ENCODE measurements around the gene ELOVL7.
"Not testable (repeated sequence)": the region's sequence is repeated elsewhere in the genome, so short reads cannot be mapped to it uniquely, and the experiment has no call there.

Gene ELOVL7

DNA sequence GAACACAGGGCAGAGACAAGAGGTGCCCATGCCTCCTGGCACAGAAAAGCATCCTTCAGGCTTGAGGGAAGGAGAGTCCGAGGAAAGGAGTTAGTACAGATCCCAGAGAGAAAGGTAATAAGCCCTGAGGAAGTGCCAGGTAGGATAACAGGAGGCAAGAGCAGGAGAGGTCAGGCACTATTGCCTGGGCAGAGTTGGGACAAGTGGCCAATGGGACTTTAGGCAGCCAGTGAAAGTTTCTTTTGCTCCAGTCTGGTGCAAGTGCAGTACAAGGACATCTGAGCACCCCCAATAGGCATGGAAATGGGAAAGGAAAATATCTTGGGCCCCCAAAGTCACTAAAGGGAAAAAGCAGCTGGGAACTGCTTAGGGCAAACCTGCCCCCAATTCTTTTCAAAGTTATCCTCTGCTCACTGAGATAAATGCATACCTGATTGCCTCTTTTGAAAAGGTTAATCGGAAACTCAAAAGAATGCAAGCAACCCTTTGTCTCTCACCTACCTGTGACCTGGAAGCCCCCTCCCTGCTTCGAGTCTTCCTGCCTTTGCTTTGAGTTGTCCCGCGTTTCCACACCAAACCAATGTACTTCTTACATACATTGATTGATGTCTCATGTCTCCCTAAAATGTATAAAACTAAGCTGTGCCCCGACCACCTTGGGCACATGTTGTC lies 46.5 kb downstream of the ELOVL7 start:
- no peak for TF ChIP-seq CTCF (IDR thresholded peaks at IDR 0.05; ENCODE audit: low read length, missing control alignments)
- DNase-seq (ENCODE audit: low read depth): no peak
- no peak overlapping the region for H3K4me3 ChIP-seq (replicated peaks; ENCODE audit: low read depth, low read length)

DNA sequence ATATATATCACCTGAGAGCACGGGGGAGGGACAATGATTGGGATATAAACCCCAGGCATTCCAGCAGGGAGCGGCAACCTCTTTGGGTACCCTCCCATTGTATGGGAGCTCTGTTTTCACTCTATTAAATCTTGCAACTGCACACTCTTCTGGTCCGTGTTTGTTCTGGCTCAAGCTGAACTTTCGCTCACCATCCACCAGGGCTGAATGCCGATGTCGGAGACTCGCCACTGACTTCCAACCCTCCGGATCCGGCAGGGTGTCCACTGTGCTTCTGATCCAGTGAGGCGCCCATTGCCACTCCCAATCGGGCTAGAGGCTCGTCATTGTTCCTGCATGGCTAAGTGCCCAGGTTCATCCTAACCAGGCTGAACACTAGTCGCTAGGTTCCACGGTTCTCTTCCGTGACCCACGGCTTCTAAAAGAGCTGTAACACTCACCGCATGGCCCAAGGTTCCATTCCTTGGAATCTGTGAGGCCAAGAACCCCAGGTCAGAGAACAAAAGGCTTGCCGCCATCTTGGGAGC lies 48.6 kb downstream of the ELOVL7 start:
- DNase-seq (ENCODE audit: low read depth); H3K4me3 ChIP-seq (replicated peaks; ENCODE audit: low read depth, low read length): not testable (repeated sequence)

GRCh38 chr5:60794691-60795090 lies 49.4 kb downstream of the ELOVL7 start:
- TF ChIP-seq CTCF (IDR thresholded peaks at IDR 0.05; ENCODE audit: low read length, missing control alignments): no peak
- no peak overlapping the region for H3K4me3 ChIP-seq (replicated peaks; ENCODE audit: low read depth, low read length)
- no peak for DNase-seq (ENCODE audit: low read depth)

DNA sequence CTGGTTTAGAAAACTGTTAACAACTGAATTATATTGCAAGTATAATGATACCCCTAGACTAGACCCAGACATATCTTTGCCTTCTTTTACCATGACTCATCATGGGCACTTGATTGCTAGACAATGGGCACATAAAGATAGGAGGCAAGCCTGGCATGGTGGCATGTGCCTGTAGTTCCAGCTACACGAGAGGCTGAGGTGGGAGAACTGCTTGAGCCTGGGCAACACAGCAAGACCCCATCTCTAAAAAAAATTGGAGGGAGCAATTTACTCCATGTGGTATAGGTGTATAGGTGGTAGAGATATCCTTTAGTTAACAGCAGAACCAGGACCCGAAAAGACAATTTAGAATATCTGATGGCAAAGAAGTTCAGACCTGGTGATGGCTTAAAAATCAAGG lies 51.6 kb downstream of the ELOVL7 start:
- TF ChIP-seq CTCF (IDR thresholded peaks at IDR 0.05; ENCODE audit: low read length, missing control alignments): no peak
- DNase-seq (ENCODE audit: low read depth): no peak
- H3K4me3 ChIP-seq (replicated peaks; ENCODE audit: low read depth, low read length): no peak overlapping the region

GRCh38 chr5:60789551-60789950 lies 54.5 kb downstream of the ELOVL7 start:
- no peak overlapping the region for H3K4me3 ChIP-seq (replicated peaks; ENCODE audit: low read depth, low read length)
- no peak for TF ChIP-seq CTCF (IDR thresholded peaks at IDR 0.05; ENCODE audit: low read length, missing control alignments)
- DNase-seq (ENCODE audit: low read depth): no peak

DNA sequence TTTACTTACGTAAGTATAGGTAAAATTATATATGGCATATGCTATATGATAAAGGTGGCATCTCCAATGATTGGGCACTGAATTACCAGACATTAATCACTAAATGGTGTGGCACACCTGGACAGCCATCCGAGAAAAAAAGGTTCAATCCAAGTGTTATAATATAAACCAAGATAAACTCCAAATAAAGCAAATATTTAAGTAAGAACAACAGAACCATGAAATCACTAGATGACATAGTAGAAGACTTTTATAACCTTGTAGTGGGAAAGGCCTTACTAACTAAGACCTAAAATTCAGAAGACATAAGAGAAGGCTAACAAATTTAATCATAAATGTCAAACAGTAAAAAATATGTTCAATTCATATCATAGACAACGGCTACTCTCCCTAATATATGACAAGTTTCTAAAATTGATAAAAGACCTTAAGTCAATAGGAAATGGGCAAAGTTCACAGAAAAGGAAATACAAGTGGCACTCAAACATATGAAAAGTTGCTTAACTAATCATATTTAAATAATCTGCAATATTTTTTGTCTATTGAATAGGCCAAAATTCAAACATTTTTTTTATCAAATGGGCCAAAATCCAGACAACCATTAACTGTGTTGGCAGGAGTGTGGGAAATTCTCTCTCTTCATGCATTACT lies 55.1 kb downstream of the ELOVL7 start:
- no peak for DNase-seq (ENCODE audit: low read depth)
- no peak overlapping the region for H3K4me3 ChIP-seq (replicated peaks; ENCODE audit: low read depth, low read length)
- no peak for TF ChIP-seq CTCF (IDR thresholded peaks at IDR 0.05; ENCODE audit: low read length, missing control alignments)

DNA sequence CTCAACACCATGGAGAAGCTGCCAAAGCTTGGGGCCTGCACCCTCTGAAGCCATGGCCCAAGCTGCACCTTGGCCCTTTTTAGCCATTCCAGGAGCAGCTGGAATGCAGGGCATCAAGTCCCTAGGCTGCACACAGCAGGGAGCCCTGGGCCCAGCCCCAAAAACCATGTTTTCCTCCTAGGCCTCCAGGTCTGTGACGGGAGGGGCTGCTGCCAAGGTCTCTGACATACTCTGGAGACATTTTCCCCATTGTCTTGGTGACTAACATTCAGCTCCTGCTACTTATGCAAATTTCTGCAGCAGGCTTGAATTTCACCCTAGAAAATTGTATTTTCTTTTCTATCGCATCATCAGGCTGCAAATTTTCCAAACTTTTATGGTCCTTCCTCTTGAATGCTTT lies 64.6 kb downstream of the ELOVL7 start:
- DNase-seq (ENCODE audit: low read depth): no peak

More for the DNA sequence above, 64.6 kb downstream of the ELOVL7 start:
- TF ChIP-seq CTCF (IDR thresholded peaks at IDR 0.05; ENCODE audit: low read length, missing control alignments): no peak
- H3K4me3 ChIP-seq (replicated peaks; ENCODE audit: low read depth, low read length): no peak overlapping the region
